ENCODE measurements around the gene EML1.

The EML1 gene

DNA sequence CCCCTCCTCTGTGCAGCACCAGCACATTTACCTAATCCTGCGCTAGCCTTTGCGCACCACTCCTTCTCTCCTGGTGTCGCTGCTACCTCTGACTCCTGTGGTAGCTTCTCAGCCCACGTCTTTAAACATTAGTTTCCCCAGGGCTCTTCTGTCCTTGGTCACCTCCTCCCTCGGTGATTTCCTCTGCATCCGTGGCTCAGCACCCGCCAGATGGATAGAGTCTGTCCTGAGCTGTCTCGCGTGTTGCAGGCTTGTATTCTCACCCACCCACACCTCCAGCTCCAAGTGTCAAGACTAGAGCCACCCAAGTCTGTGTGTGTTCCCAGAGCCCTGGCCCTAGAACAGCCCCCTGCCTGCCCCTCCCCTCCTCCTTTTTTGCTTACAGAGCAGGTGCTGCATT, 83.2 kb downstream of the EML1 start:
- DNase-seq = no peak

DNA sequence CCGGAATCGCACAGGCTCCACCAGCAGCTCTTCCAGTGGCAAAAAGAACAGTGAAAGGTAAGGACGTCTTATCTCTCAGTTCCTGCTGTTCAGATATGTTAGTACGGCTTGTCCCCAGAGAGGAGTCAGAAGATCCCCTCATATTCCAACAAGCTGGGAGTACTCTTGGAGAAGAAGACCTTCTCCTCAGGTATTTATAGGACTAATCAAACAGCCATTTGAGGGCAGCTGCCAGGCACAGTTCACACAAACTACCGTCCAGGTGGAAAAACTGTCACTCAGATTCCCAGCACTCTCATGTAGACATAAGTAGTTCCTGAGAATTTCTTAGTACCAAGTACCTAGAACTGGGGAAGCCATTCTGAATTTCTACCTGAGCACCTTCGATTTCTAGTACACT, 85.3 kb downstream of the EML1 start:
- DNase-seq = no peak

- DNase-seq = no peak
These were observed 86.4 kb downstream of the EML1 start for GRCh38 chr14:99879401-99880295.

DNA sequence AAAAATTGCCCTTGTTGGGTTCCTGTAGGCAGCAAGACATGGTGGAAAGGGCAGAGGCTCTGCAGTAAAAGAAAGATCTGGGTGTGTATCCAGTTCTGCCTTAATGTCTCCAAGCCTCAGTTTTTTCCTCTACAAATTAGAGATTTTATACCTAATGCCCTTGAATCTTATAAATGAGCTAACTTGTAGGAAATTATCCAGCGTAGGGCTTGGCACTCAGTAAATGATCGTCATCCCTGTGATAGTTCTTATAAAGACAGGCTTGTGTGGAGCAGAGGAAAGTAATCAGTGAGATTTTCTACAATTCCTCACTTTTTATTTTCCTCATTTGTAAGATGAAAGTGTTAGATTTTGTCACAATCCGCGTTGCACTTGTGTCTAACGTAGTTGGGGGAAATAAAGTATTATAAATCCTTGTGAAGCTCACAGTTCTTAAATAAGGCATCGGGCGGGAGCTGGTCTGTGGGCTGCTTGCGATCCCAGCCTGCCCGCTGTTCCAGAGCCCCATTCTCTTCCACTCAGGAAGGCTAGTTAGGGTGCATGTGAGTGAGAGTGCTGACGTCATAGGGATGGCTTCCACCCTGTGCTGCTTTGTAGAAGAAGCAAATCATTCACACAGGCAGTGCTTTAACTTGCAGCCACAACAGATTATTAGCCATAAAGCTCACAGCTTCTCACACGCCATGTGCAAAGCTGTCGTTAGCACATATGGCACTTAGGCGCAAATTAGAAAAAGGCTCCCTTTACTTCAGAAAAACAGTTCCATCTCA, 87.6 kb downstream of the EML1 start:
- no peak for DNase-seq

DNA sequence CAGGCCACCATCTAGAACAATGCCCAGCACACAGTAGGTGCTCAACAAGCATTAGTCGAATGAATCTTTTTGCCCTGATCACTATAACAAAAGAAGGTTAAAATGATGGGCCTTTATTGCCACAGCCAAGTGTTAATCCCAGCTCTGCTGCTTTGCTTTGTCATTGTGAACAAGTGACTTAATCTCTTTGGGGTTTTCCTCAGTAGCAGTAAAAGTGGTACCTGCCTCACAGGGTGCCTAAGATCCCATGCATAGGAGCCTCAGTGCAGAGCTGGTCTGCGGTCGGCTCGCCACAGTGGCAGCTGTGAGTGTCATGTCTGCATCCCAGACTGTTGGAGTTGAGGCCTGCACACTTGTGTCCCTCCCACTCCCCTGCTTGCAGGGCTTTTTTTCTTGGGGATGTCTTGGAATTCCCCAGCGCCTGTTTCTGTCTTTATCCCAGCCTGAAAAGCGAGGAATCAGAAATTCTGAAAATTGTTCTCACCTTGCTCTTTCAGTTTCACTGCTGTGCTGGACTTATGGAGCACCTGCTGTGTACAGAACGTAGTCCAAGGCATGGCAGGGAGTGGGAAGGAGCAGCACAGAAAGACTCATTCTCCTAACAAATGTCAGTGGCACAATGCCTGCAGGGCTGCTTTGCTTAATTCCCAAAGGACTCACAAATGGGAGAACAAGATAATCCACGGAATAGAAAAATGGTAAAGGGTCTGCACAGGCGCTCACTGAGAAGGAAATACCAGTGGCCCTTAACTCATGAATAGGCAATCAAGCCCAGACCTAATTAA, 90.8 kb downstream of the EML1 start:
- no peak for DNase-seq

- DNase-seq = no peak
These were observed 91.8 kb downstream of the EML1 start for GRCh38 chr14:99884834-99885648.

GRCh38 chr14:99885649-99885958, 92.4 kb downstream of the EML1 start:
- no peak for DNase-seq

GRCh38 chr14:99887407-99887806, 94.2 kb downstream of the EML1 start:
- no peak for DNase-seq

- no peak for DNase-seq
These were observed 94.9 kb downstream of the EML1 start for GRCh38 chr14:99888149-99888548.

DNA sequence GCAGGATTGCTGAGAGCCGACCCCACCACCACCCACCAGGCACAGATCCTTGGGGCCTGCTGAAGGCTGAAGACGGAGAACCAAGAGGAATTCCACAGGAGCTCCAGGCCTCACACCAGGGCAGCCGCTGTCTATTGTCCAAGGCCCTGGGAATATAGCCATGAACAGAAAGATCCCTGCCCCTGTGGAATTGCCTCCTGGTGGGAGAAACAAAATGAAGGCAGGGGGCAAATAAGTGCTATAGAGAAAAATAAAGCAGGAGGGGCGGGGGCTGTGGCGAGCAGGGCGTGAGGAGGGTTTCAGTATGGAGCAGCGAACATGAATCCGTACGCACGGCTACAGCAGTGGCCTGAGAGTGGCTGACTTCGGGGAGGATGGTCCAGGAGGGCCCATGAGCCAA, 96.1 kb downstream of the EML1 start:
- no peak for DNase-seq

DNA sequence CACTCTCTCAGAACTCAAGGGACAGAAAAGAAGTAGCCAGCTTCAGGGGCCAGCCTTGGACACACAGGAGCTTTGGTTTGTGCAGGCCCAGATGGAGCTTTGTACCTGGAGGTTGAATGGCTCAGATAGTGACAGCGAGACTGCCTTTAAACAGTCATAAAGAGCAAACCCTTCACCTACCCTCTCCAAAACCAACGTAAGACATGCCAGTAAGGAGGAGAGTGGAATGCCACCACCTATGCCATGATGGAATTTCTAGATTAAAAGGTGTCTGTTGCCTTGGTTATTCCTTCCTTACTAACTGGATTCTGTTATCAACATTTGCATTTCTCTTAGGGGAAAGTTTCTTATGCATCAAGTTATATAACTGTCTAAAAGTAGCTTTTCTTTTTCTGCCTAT, 98.1 kb downstream of the EML1 start:
- no peak for DNase-seq

- DNase-seq = no peak
These were observed 98.7 kb downstream of the EML1 start for GRCh38 chr14:99891900-99892299.

DNA sequence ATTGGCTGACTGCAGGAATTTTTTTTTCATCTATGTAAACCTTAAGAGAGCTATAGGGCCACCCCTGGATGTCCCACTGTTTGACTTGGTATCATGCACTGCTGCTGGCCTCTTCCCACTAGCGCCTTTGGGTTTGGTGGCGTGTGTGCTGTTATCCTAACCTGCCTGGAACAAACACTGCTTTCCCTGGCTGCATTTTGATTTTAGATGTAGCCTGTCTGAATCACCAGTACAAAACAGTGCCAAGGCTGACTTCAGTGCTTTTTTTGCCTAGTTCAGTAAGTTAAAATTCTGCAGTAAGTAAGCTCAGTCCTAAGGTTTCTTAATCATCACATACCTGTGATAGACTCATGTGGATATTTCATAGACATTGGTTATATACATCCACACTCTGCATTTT, 99.2 kb downstream of the EML1 start:
- DNase-seq = no peak

- DNase-seq = no peak
These were observed 103.1 kb downstream of the EML1 start for GRCh38 chr14:99896361-99896760.

- no peak for DNase-seq
These were observed 106.5 kb downstream of the EML1 start for GRCh38 chr14:99899578-99900178.

DNA sequence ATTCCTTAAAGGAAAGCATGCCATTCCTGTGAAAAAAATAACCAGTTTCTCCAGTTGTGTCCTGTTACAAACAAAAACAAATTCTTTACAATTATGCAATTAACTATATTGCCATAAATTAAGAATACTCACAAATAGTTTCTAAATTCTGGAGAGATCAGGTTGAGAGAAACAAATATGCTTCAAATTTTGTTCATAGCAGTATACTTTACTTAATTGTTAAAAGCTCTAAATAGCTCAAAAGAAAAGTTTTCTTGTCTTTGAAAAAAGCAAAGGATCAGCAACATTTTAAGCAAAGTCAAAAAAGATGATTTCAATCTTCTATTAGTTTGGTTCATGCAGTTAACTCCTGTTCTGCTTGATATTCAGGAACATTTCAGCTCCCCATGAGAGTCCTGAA, 109.7 kb downstream of the EML1 start:
- DNase-seq = no peak

DNA sequence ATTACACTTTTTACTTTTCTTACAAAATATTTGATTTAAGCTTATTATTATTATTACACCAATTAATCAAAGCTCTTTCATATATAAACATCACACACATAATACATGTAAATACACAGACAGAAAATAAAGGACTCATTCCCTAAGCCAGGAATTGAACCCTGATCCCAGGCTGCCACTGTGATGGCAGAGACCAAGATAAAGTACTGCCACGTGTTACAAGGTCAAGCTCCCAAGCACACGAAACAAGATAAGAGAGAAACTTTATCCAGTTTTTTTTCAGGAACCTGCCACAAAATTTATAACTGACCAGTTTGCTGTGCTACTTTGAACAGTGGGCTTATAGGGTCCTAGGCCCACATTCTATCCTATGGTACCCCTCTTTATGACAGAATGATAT, 111.3 kb downstream of the EML1 start:
- no peak for DNase-seq

GRCh38 chr14:99905121-99905520, 111.9 kb downstream of the EML1 start:
- no peak for DNase-seq

GRCh38 chr14:99907761-99908652, 114.8 kb downstream of the EML1 start:
- DNase-seq = no peak

DNA sequence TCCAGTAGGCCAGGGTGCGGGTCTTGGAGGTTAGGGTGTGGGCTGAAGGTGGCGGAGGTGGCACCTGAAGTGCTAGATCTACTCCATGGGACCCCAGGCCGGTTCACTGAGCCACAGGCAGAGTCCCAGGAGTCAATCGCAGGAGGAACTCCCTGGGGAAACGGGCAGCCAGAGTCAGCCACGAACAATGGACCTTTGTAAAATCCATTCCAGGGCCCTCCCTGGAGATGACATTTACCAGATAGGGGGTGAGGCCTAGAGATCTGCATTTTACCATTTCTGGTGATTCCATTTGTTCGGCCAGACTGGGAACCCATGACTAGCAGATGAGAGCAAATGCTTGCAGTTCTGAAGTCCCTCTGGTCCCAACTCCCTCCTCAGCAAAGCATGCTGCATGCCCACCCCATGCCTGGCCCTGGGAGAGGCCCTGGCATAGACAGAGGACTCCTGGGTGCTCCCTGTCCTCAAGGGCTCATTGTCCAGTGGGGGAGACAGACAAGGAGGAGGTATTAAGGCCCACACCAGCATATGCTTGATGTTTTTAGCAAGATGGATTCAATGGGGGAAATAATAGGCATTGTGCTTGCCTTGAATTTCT, 115.5 kb downstream of the EML1 start:
- DNase-seq = no peak

Data from stimulated activated CD4-positive, alpha-beta T cell treated with anti-CD3 and anti-CD28 coated beads, Interleukin-2, amount 100 ng/mL, for 48 hours (primary cell).